Motor neuron (in vitro differentiated cells): ENCODE data around the gene CRTC2. TPM values are rescaled to one million over a fixed set of nuclear protein-coding genes. Genes with fewer than 3 reads are reported as not detected.

Experiments used
- total RNA-seq, 8 experiments: library from RNA; unstranded; fragments of 300-600 nt; gene quantifications; 2 replicates each; pipeline versions ENCODE4 v1.2.3 to v1.2.4, GENCODE V29; 2022

The CRTC2 gene
- total RNA-seq, 8 experiments from 2014 or later, result 7.1 to 15.3 (median 13.0) TPM

Other genes starting within 250 kb of the CRTC2 start
- 10 to 100 TPM; 33.0 to 70.4 (median 44.9) TPM for gene INTS3, start 230.6 kb downstream of the CRTC2 start, total RNA-seq
- gene SLC27A3, start 183.2 kb downstream of the CRTC2 start, total RNA-seq, result 10 to 100 TPM in 5 of 8 experiments, 1 to 10 TPM in 3; 5.0 to 49.7 (median 15.3) TPM
- gene GATAD2B, start 35.6 kb downstream of the CRTC2 start, total RNA-seq, result 10 to 100 TPM in 7 of 8 experiments, 1 to 10 TPM in 1; 6.6 to 36.5 (median 23.7) TPM
- gene DENND4B, start 11.9 kb downstream of the CRTC2 start, total RNA-seq, result 10 to 100 TPM; 11.5 to 46.0 (median 29.8) TPM
- 100 to 1,000 TPM in 1 of 8 experiments, 10 to 100 TPM in 7; 36.6 to 117 (median 57.0) TPM for gene SLC39A1, start 4.9 kb upstream of the CRTC2 start, total RNA-seq
- gene CREB3L4, start 9.3 kb upstream of the CRTC2 start, total RNA-seq, result 10 to 100 TPM in 6 of 8 experiments, 1 to 10 TPM in 2; 7.1 to 30.0 (median 19.5) TPM
- 100 to 1,000 TPM in 6 of 8 experiments, 10 to 100 TPM in 2; 78.1 to 140 (median 109) TPM for gene JTB, start 19.1 kb upstream of the CRTC2 start, total RNA-seq
- 100 to 1,000 TPM in 2 of 8 experiments, 10 to 100 TPM in 6; 27.3 to 276 (median 64.2) TPM for gene RAB13, start 27.7 kb upstream of the CRTC2 start, total RNA-seq
- gene RPS27, start 32.1 kb upstream of the CRTC2 start, total RNA-seq, result over 10,000 TPM in 4 of 8 experiments, 1,000 to 10,000 TPM in 4; 2,543 to 20,464 (median 10,879) TPM
- under 1 TPM; 0.10 to 0.60 (median 0.31) TPM for gene NUP210L, start 196.5 kb upstream of the CRTC2 start, total RNA-seq
- gene TPM3, start 233.5 kb upstream of the CRTC2 start, total RNA-seq, result 100 to 1,000 TPM; 142 to 388 (median 227) TPM
- 1 to 10 TPM in 1 of 8 experiments, not detected in 7; 3.7 TPM for gene CFAP141, start 247.7 kb upstream of the CRTC2 start, total RNA-seq